ENCODE data around the gene GOLM1.

The GOLM1 gene

DNA sequence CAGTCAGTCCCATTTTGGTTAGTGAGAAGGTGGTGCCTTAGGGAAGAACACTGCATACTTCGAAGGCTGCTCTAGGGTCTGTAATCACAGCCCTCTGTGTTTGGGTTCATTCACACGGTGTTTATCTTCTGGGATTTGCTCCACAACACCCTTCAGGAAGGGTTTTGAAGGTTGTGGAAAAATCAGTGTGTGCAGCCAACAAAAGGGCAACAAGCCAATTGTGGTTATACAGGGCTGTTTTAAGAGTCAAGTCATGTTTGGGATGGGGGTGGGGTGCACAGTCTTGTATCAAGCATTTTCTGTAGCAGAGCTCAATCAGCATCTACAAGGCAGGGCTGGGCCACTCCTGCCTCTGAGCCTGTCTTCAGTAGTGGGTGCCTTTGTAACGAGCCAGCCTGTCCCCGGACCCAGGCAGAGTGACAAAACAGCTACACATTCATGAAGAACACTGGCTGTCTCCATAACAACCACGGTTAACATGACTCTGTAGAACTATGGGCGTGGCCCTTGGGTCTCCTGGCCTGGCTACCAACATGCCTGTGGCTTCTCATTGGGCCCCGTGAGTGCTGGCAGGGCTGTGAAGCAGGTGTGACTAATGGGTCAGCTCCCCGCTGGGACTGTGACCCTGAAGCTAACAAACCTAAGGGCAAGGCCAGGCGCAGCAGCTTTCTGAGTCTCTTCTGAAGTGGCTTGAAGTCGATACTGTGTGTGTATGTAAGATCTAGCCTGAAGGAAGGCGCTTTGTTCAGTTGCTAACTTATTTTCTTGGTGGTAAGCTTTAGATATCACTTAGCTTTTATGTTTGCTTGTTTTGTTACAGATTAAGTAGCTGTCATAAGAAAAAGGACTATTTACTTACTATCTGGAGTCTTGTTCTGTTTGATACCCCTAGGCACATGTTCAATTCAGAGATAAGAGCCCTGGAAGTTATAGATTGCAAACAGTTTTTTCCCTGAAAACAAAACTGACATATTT is 27.9 kb upstream of the GOLM1 start:
- Histone ChIP-seq H3K27ac (peak overlapping the region; percentile 62), H3K4me3 (peak overlapping the region; percentile 33), H3K9ac (ENCODE audit: insufficient read length) (no peak overlapping the region), H3K9me3 (ENCODE audit: low read depth, low read length) (no peaks in the 10 kb centered on the region), H3K36me3 (ENCODE audit: insufficient read depth, low read length) (no peaks in the 10 kb centered on the region)
- TF ChIP-seq FOXP2 (optimal IDR thresholded peaks at IDR 0.05; ENCODE audit: control extremely low read depth, extremely low read length, insufficient read depth) (no peak), EZH2 (IDR thresholded peaks at IDR 0.05) (no peak), POLR2AphosphoS5 (IDR thresholded peaks at IDR 0.05; ENCODE audit: borderline replicate concordance, low read depth, low read length) (no peak)
- peak; percentile 18 for DNase-seq (ENCODE audit: low read depth, low spot score)

GRCh38 chr9:86122311-86122710 is 23.0 kb upstream of the GOLM1 start:
- Histone ChIP-seq H3K9me3 (ENCODE audit: low read depth, low read length) (no peaks in the 10 kb centered on the region), H3K36me3 (ENCODE audit: insufficient read depth, low read length) (no peaks in the 10 kb centered on the region), H3K4me3 (no peak overlapping the region), H3K9ac (ENCODE audit: insufficient read length) (no peak overlapping the region), H3K27ac (no peak overlapping the region)
- no peak for DNase-seq (ENCODE audit: low read depth, low spot score)
- no peak for TF ChIP-seq FOXP2 (optimal IDR thresholded peaks at IDR 0.05; ENCODE audit: control extremely low read depth, extremely low read length, insufficient read depth)
- TF ChIP-seq POLR2AphosphoS5 (IDR thresholded peaks at IDR 0.05; ENCODE audit: borderline replicate concordance, low read depth, low read length): no peak
- no peak for TF ChIP-seq EZH2 (IDR thresholded peaks at IDR 0.05)

DNA sequence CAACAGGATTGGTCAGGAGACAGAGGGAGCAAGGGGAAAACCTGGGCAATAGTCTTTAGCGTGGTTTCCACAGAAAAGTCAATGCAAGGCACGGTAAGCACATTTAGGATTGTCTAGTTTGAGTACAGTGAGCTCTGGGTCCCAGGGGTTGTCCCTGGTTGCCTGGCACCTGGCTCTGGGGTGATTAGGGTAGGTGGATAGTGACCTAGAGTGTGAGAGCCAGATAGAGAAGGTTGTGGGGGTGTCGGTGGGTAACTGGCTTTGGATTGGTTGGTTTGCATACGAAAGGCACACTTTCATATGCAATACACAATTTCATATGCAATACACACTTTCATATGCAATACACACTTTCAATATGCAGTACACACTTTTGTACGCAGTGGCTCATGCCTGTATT is 20.1 kb upstream of the GOLM1 start:
- no peak overlapping the region for H3K4me3 ChIP-seq
- H3K9ac ChIP-seq (ENCODE audit: insufficient read length): no peak overlapping the region
- H3K36me3 ChIP-seq (ENCODE audit: insufficient read depth, low read length): no peaks in the 10 kb centered on the region
- no peak for TF ChIP-seq FOXP2 (optimal IDR thresholded peaks at IDR 0.05; ENCODE audit: control extremely low read depth, extremely low read length, insufficient read depth)
- no peaks in the 10 kb centered on the region for H3K9me3 ChIP-seq (ENCODE audit: low read depth, low read length)
- no peak for DNase-seq (ENCODE audit: low read depth, low spot score)
- H3K27ac ChIP-seq: no peak overlapping the region

DNA sequence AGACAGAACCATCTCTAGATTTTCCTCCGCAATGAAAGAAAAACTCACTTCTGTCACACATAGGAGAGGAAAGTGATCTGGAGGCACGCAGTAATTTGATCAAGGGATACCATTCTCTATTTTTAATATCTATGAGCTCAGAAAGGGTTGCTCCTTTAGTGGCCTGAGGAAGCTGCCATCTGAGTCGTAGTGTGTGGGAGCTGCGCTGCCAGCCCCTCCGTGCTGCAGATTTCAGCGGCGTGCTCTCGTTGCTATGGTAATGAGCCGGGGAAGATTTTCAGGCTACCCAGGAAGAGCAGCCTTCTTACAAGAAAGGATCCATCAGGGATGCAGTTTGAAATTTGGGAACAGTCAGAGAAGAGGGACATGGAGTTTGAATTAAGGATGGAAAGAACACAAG is 17.1 kb upstream of the GOLM1 start:
- no peak for TF ChIP-seq EZH2 (IDR thresholded peaks at IDR 0.05)
- no peak for TF ChIP-seq FOXP2 (optimal IDR thresholded peaks at IDR 0.05; ENCODE audit: control extremely low read depth, extremely low read length, insufficient read depth)
- no peak for TF ChIP-seq POLR2AphosphoS5 (IDR thresholded peaks at IDR 0.05; ENCODE audit: borderline replicate concordance, low read depth, low read length)
- H3K27ac ChIP-seq: no peak overlapping the region
- no peaks in the 10 kb centered on the region for H3K36me3 ChIP-seq (ENCODE audit: insufficient read depth, low read length)
- H3K4me3 ChIP-seq: no peak overlapping the region
- no peak for DNase-seq (ENCODE audit: low read depth, low spot score)
- no peak overlapping the region for H3K9ac ChIP-seq (ENCODE audit: insufficient read length)
- no peaks in the 10 kb centered on the region for H3K9me3 ChIP-seq (ENCODE audit: low read depth, low read length)

- H3K9ac ChIP-seq (ENCODE audit: insufficient read length): no peak overlapping the region
- H3K4me3 ChIP-seq: no peak overlapping the region
- H3K36me3 ChIP-seq (ENCODE audit: insufficient read depth, low read length): no peaks in the 10 kb centered on the region
- DNase-seq (ENCODE audit: low read depth, low spot score): no peak
- H3K27ac ChIP-seq: no peak overlapping the region
- H3K9me3 ChIP-seq (ENCODE audit: low read depth, low read length): no peaks in the 10 kb centered on the region
- TF ChIP-seq POLR2AphosphoS5 (IDR thresholded peaks at IDR 0.05; ENCODE audit: borderline replicate concordance, low read depth, low read length) (no peak), EZH2 (IDR thresholded peaks at IDR 0.05) (no peak), FOXP2 (optimal IDR thresholded peaks at IDR 0.05; ENCODE audit: control extremely low read depth, extremely low read length, insufficient read depth) (no peak)
Observed at GRCh38 chr9:86115886-86116285, 16.5 kb upstream of the GOLM1 start.

DNA sequence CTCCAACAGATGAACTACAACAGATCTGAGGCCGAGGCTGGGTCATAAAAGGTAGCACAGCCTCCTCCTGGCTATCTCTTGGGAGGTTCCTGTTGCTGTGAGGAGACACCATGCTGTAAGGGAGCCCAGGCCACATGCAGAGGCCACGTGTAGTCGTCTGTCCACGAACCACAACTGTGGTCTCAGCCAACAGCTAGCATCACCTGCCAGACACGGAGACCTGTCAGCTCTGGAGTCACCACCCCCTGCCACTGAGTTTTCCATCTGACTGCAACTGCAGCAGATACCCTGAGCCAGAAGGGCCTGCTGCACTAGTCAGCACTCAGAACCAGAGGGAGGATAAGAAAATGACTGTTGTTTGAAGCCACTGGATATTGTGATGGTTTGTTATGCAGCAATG is 12.7 kb upstream of the GOLM1 start:
- Histone ChIP-seq H3K27ac (no peak overlapping the region), H3K36me3 (ENCODE audit: insufficient read depth, low read length) (no peaks in the 10 kb centered on the region), H3K9ac (ENCODE audit: insufficient read length) (no peak overlapping the region), H3K4me3 (no peak overlapping the region), H3K9me3 (ENCODE audit: low read depth, low read length) (no peaks in the 10 kb centered on the region)
- DNase-seq (ENCODE audit: low read depth, low spot score): no peak
- TF ChIP-seq FOXP2 (optimal IDR thresholded peaks at IDR 0.05; ENCODE audit: control extremely low read depth, extremely low read length, insufficient read depth) (no peak), EZH2 (IDR thresholded peaks at IDR 0.05) (no peak), POLR2AphosphoS5 (IDR thresholded peaks at IDR 0.05; ENCODE audit: borderline replicate concordance, low read depth, low read length) (no peak)

DNA sequence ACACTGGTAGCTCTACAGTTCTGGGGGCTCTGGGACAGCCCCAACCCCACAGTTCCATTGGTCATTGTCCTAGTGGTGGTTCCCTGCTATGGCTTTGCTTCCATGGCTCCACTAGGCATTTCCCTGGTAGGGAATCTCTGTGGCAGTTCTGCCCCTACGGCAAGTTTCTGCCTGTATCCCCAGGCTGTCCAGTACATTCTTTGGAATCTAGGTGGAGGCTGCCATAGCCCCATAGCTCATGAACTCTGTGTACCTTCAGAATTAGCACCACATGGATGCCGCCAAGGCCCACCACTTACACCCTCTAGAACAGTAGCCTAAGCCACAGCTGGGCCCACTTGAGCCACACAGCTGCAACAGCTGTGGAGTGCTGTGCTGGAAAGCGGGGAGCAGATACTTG is 3.3 kb upstream of the GOLM1 start:
- no peak overlapping the region for H3K27ac ChIP-seq
- no peaks in the 10 kb centered on the region for H3K36me3 ChIP-seq (ENCODE audit: insufficient read depth, low read length)
- TF ChIP-seq FOXP2 (optimal IDR thresholded peaks at IDR 0.05; ENCODE audit: control extremely low read depth, extremely low read length, insufficient read depth) (no peak), EZH2 (IDR thresholded peaks at IDR 0.05) (no peak), POLR2AphosphoS5 (IDR thresholded peaks at IDR 0.05; ENCODE audit: borderline replicate concordance, low read depth, low read length) (no peak)
- no peak overlapping the region for H3K4me3 ChIP-seq
- no peaks in the 10 kb centered on the region for H3K9me3 ChIP-seq (ENCODE audit: low read depth, low read length)
- no peak overlapping the region for H3K9ac ChIP-seq (ENCODE audit: insufficient read length)
- DNase-seq (ENCODE audit: low read depth, low spot score): no peak

DNA sequence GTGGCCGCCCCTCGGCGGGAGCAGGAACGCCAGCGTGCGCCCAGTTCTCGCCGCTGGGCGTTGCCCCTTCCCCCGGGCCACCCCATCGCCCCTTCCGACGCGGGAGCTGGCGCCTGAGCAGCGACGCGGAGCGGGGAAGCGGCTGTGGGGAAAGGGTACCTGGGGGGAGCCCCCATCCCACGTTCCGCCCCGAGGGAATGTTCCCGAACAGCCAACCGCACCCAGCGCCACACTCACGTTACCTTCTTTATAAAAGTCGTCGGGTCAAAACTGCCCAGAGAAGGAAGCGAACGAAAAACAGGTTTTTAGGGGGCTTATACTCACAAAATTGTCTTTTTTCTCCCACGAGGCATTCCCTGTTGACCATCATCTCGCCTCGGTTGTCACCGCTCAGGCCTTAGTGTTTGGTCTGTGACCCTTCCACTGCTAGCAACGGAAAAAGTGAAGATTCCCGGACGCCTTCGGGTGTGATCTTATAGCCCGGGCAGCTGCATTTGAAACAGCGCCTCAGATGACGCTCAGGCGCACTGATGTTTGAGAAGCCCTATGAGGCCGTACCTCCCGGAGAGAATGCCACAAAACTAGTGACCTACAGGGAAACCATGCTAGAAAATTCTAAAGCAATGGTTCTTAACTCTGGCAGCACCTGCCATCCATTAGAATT is 475 bp upstream of the GOLM1 start:
- no peaks in the 10 kb centered on the region for H3K36me3 ChIP-seq (ENCODE audit: insufficient read depth, low read length)
- no peak for DNase-seq (ENCODE audit: low read depth, low spot score)
- H3K9ac ChIP-seq (ENCODE audit: insufficient read length): peak overlapping the region; percentile 72
- H3K9me3 ChIP-seq (ENCODE audit: low read depth, low read length): no peaks in the 10 kb centered on the region
- no peak overlapping the region for H3K27ac ChIP-seq
- TF ChIP-seq FOXP2 (optimal IDR thresholded peaks at IDR 0.05; ENCODE audit: control extremely low read depth, extremely low read length, insufficient read depth) (no peak), POLR2AphosphoS5 (IDR thresholded peaks at IDR 0.05; ENCODE audit: borderline replicate concordance, low read depth, low read length) (no peak), EZH2 (IDR thresholded peaks at IDR 0.05) (no peak)
- H3K4me3 ChIP-seq: peak overlapping the region; percentile 77
